Transverse colon (tissue), 4 donors: ENCODE data around the gene AVEN. TPM values are rescaled to one million over a fixed set of nuclear protein-coding genes. Genes with fewer than 3 reads are reported as not detected.

Source experiments
- DNase-seq: peaks from one replicate; pipeline ENCODE4 v3.0.0-alpha.2; 2019
- H3K27ac ChIP-seq, 4 donors: fragments of 200-600 bp; sonication (generic); 2 replicates each; pipeline ENCODE4 v1.5.1; 2016 to 2018; ENCODE audit warnings: inconsistent platforms in 4 of 4
- H3K27me3 ChIP-seq: fragments of 200-600 bp; sonication (generic); 2 replicates; pipeline ENCODE4 v1.5.1; 2017; ENCODE audit warnings: inconsistent platforms
- H3K36me3 ChIP-seq, 4 donors: fragments of 200-600 bp; sonication (generic); 2 replicates each; pipeline ENCODE4 v1.5.1; 2017 to 2019; ENCODE audit warnings: inconsistent platforms in 4 of 4
- H3K4me1 ChIP-seq, 4 donors: fragments of 200-600 bp; sonication (generic); 2 replicates each; pipeline ENCODE4 v1.5.1; 2017 to 2020; ENCODE audit warnings: inconsistent platforms in 4 of 4
- H3K4me3 ChIP-seq, 4 donors: fragments of 200-600 bp; sonication (generic); 1 replicate in 1 of 4; 2 replicates in 3 of 4; pipeline versions ENCODE4 v1.5.1 to v1.6.1; 2017 to 2019; ENCODE audit warnings: inconsistent platforms in 4 of 4
- H3K9me3 ChIP-seq, 2 donors: fragments of 200-600 bp; sonication (generic); 2 replicates each; pipeline ENCODE4 v1.5.1; 2017 to 2019; ENCODE audit warnings: inconsistent platforms in 2 of 2
- EP300 ChIP-seq: sonication (generic); formaldehyde crosslinking; IDR thresholded peaks from one replicate; pipeline ENCODE4 v1.6.1; 2017; ENCODE audit warnings: antibody characterized with exemption, low read depth
- POLR2A ChIP-seq: fragments of 450-650 bp; IDR thresholded peaks from one replicate; pipeline ENCODE4 v1.6.1; 2016; ENCODE audit warnings: antibody characterized with exemption, mild to moderate bottlenecking, moderate library complexity
- POLR2AphosphoS5 ChIP-seq, 3 donors: sonication (generic); formaldehyde crosslinking; IDR thresholded peaks; one replicate each; pipeline ENCODE4 v1.6.1; 2016; ENCODE audit warnings: antibody characterized with exemption in 3 of 3
- WGBS, 2 donors: methylation state at CpG; one replicate each; pipeline ENCODE4 v1.1.5; 2018; ENCODE audit warnings: low coverage in 1 of 2; 5-methylcytosine and 5-hydroxymethylcytosine counted together
- in situ Hi-C, 4 donors: fragments of 200-750 bp; cut with MboI; loops; one replicate each; pipeline versions ENCODE4 v1.15.0 to v1.15.1; 2017; ENCODE audit warnings: low sequenced_read_pairs in 3 of 4, low pct_ligation_motif_present in 1 of 4, low pct_unique_long_range_greater_than_20kb in 1 of 4
- intact Hi-C: fragments of 100-400 bp; cut with DNase I; formaldehyde crosslinking; loops from one replicate; pipeline ENCODE4 v1.15.1; 2023; ENCODE audit warnings: low total_unique reads
- total RNA-seq, 4 donors: library from RNA; depleted of rRNA; stranded (reverse); fragments of >200 nt; gene quantifications; one replicate each; pipeline ENCODE4 v1.1.0, GENCODE V29; 2016
- TF ChIP-seq, protein P1 (sequence below), 5 experiments: fragments of 200-600 bp in 3 of 5; fragments of 450-650 bp in 2 of 5; sonication (generic) in 3 of 5; IDR thresholded peaks; 1 replicate in 2 of 5; 2 replicates in 3 of 5; pipeline ENCODE4 v1.5.1; 2016 to 2017; ENCODE audit warnings: antibody characterized with exemption in 5 of 5, inconsistent platforms in 3 of 5, mild to moderate bottlenecking in 2 of 5, moderate library complexity in 1 of 5

AVEN gene
- total RNA-seq, 4 donors from 2014 or later, result 4.9 to 21.3 (median 7.6) TPM

DNA sequence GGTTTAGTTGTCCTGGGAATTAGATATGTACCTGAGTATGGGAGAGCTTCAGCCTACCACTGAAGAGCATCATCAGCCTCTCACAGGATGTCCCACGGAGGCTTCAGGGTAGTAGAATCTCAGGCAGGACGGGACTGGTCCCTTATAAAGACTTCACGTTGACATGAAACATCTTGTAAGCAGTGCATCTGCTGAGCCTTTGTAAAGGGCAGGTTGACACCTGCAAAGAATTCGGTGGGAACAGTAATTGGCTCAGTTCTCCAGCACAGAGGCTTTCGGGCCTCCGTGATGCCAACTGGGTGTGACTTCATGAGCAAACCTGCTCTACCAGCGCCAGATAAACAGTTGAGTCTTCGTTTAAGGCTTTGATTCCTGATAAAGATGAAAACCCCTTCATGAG, 26.9 kb upstream of the AVEN start:
- H3K27ac ChIP-seq, result no peak overlapping the region
- WGBS, 2 donors, result 82% methylated on average over 8 of the region's 8 CpGs; no CpG with 5 or more reads in 1 of the 2 donors
- intact Hi-C loops, result no loop called here

DNA sequence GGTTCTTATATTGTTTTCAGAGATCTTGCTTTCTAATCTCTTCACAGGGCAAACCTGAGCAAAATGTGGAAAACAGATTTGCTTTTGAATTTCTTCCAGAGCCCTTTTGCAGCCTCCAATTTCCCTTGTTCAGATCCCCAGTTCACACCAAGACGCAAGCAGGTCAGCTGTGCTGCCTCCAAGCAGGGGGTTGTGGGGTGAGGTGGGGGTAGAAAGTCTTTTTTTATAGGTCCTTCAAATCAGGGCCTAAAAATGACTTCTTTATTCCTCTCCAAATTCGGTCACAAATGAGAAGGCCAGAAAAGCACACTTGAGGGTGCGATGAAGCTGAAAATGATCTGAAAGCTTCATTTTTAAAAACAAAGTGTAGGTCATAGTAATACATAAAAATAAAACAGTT, 26.3 kb upstream of the AVEN start:
- 95 to 100% methylated on average over 1 to 3 of the region's 3 CpGs for WGBS, 2 donors
- Histone ChIP-seq H3K9me3 (no peaks in the 10 kb centered on the region), H3K36me3 (no peaks in the 10 kb centered on the region), H3K4me1 (peaks cover 0 to 6% (median 0%) of the 10 kb centered on the region in 4 donors), H3K4me3 (no peak overlapping the region), H3K27me3 (no peaks in the 10 kb centered on the region), H3K27ac (no peak overlapping the region)
- in situ Hi-C loops (loop anchor here in 3 of 4 donors (10.0 to 25.0 kb wide), 3 partner anchors 147 to 522 kb away; partner anchors contain the start of genes KATNBL1 (in 3 of the 3) and GOLGA8B (in 1 of the 3)), intact Hi-C loops (no loop called here)
- no peak for DNase-seq
- TF ChIP-seq, protein P1, sequence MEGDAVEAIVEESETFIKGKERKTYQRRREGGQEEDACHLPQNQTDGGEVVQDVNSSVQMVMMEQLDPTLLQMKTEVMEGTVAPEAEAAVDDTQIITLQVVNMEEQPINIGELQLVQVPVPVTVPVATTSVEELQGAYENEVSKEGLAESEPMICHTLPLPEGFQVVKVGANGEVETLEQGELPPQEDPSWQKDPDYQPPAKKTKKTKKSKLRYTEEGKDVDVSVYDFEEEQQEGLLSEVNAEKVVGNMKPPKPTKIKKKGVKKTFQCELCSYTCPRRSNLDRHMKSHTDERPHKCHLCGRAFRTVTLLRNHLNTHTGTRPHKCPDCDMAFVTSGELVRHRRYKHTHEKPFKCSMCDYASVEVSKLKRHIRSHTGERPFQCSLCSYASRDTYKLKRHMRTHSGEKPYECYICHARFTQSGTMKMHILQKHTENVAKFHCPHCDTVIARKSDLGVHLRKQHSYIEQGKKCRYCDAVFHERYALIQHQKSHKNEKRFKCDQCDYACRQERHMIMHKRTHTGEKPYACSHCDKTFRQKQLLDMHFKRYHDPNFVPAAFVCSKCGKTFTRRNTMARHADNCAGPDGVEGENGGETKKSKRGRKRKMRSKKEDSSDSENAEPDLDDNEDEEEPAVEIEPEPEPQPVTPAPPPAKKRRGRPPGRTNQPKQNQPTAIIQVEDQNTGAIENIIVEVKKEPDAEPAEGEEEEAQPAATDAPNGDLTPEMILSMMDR (IDR thresholded peaks at IDR 0.05), result no peak
- TF ChIP-seq POLR2AphosphoS5 (IDR thresholded peaks at IDR 0.05) (no peak), POLR2A (no peak), EP300 (no peak)

More for the DNA sequence above, 26.9 kb upstream of the AVEN start:
- H3K27me3 ChIP-seq, result no peaks in the 10 kb centered on the region
- no peak for DNase-seq
- no peak overlapping the region for H3K4me3 ChIP-seq
- in situ Hi-C loops, result loop anchor here in 3 of 4 donors (10.0 to 25.0 kb wide), 3 partner anchors 146 to 521 kb away; partner anchors contain the start of genes KATNBL1 (in 3 of the 3) and GOLGA8B (in 1 of the 3)
- H3K36me3 ChIP-seq, result no peaks in the 10 kb centered on the region
- peaks cover 0 to 6% (median 0%) of the 10 kb centered on the region in 4 donors for H3K4me1 ChIP-seq
- no peak for TF ChIP-seq POLR2AphosphoS5 (IDR thresholded peaks at IDR 0.05)
- no peak for TF ChIP-seq EP300
- TF ChIP-seq, protein P1 (IDR thresholded peaks at IDR 0.05), result no peak
- no peak for TF ChIP-seq POLR2A
- no peaks in the 10 kb centered on the region for H3K9me3 ChIP-seq

DNA sequence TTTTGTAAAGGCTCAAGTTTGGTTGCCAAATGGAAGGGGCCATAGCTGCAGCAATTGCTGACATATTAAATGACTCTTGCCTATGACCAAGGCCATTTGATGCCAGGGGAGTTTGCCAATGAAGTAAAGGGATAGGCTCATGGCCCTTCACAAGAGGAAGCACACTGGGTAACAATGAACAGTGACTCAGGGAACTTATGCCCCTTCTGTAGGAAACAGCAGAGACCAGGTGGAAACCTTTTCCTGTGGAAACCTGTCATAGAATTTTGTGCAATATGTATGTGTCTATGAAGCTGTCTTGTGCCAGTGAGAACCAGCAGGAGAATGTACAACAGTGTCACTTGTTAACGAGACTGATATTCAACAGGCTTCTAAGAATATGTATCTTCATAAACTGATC, 25.4 kb upstream of the AVEN start:
- no peak for TF ChIP-seq POLR2AphosphoS5 (IDR thresholded peaks at IDR 0.05)
- TF ChIP-seq, protein P1 (IDR thresholded peaks at IDR 0.05), result no peak
- no peak for TF ChIP-seq EP300
- TF ChIP-seq POLR2A, result no peak
- intact Hi-C loops, result loop anchor here (5.0 kb wide), 1 partner anchor 148 kb away; the partner anchor contains the start of gene KATNBL1
- Histone ChIP-seq H3K4me3 (no peak overlapping the region), H3K36me3 (no peaks in the 10 kb centered on the region), H3K27me3 (no peaks in the 10 kb centered on the region), H3K4me1 (peaks cover 0 to 6% (median 0%) of the 10 kb centered on the region in 4 donors), H3K9me3 (no peaks in the 10 kb centered on the region), H3K27ac (no peak overlapping the region)
- 0% methylated on average over 1 of the region's 1 CpG for WGBS, 2 donors
- in situ Hi-C loops, result loop anchor here in 3 of 4 donors (10.0 to 25.0 kb wide), 3 partner anchors 148 to 523 kb away; partner anchors contain the start of genes KATNBL1 (in 3 of the 3) and GOLGA8B (in 1 of the 3)
- no peak for DNase-seq

DNA sequence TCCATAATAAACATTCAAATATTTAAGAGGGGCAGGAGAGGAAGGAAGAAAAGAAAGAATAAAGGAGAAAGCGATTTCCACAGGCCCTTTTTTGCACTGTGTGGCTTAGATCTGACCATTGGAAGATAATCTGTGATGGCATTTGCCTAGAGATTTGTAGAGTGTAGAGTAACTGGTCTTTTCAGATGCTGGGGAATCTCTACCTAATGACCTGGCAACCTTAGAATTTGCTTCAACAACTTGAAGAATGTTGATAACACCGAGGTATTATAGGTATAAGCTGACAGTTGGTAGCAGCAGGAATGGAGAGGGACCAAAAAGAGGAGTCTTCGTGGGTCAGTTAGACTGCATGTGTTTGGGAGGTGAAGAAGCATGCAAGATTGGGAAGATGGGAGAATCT, 20.9 kb upstream of the AVEN start:
- TF ChIP-seq EP300, result no peak
- TF ChIP-seq, protein P1 (IDR thresholded peaks at IDR 0.05), result no peak
- TF ChIP-seq POLR2AphosphoS5 (IDR thresholded peaks at IDR 0.05), result no peak
- TF ChIP-seq POLR2A, result no peak
- intact Hi-C loops (loop anchor here (5.0 kb wide), 1 partner anchor 152 kb away; the partner anchor contains the start of gene KATNBL1), in situ Hi-C loops (loop anchor here in 3 of 4 donors (10.0 to 25.0 kb wide), 3 partner anchors 152 to 527 kb away; partner anchors contain the start of genes KATNBL1 (in 3 of the 3) and GOLGA8B (in 1 of the 3))
- Histone ChIP-seq H3K4me3 (no peak overlapping the region), H3K36me3 (no peaks in the 10 kb centered on the region), H3K27ac (no peak overlapping the region), H3K9me3 (no peaks in the 10 kb centered on the region), H3K4me1 (peaks cover 0 to 6% (median 0%) of the 10 kb centered on the region in 4 donors), H3K27me3 (no peaks in the 10 kb centered on the region)
- 61 to 77% methylated on average over 2 to 3 of the region's 3 CpGs for WGBS, 2 donors
- DNase-seq, result no peak
